ENCODE measurements around the gene ZNF554.
"Not testable (repeated sequence)": the region's sequence is repeated elsewhere in the genome, so short reads cannot be mapped to it uniquely, and the experiment has no call there.

Gene ZNF554

DNA sequence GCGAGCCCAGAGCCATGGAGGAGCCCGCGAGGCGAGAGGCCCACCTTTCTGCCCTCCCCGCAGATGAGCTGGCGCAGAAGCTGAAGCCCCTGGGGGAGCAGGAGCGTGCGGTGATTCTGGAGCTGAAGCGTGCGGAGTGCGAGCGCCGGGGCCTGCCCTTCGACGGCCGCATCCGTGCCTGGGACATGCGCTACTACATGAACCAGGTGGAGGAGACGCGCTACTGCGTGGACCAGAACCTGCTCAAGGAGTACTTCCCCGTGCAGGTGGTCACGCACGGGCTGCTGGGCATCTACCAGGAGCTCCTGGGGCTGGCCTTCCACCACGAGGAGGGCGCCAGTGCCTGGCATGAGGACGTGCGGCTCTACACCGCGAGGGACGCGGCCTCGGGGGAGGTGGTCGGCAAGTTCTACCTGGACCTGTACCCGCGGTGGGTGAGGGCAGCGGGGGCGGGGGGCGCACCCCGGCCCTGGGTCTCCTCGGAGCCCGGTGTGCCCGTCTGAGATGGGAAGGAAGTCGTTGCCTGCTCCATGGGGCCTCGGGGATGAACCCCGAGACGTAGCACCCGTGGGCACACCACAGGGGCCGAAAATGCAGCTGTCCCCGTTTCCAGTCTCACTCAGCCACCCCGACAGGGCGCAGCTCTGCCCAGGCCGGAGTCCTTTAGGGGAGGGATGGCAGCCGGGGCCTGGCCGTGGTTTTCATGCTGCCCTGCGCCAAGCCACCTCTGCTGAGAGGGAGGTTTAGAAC lies 12.1 kb upstream of the ZNF554 start:
- no peak for DNase-seq (ENCODE audit: low read depth in 2 of 2)

DNA sequence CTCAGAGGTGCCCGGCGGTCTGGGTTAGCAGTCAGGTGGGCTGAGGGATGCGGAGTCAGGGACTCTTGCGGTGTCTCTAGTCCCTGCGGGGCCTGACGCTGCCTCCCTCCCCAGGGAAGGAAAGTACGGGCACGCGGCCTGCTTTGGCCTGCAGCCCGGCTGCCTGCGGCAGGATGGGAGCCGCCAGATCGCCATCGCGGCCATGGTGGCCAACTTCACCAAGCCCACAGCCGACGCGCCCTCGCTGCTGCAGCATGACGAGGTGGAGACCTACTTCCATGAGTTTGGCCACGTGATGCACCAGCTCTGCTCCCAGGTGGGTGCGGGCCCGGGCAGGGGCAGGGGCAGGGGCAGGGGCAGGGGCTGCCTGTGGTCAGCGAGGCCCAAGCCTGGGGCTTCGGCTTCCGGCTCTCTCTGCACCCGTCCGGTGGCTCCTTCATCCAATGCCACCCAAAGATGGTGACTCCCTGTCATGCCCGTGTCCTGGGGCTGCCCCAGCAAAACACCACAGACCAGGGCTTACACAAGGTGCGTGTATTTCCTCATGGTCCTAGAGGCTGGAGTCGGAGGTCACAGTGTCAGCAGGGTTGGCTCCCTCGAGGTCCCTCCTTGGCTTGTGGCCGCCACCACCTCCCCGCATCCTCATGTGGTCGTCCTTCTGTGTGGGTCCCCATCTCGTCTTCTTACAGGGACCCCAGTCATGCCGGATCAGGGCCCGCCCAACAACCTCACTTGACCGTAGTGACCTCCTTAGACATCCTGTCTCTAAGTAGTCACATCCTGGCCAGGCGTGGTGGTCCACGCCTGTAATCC lies 11.3 kb upstream of the ZNF554 start:
- DNase-seq (ENCODE audit: low read depth in 2 of 2) = no peak

DNA sequence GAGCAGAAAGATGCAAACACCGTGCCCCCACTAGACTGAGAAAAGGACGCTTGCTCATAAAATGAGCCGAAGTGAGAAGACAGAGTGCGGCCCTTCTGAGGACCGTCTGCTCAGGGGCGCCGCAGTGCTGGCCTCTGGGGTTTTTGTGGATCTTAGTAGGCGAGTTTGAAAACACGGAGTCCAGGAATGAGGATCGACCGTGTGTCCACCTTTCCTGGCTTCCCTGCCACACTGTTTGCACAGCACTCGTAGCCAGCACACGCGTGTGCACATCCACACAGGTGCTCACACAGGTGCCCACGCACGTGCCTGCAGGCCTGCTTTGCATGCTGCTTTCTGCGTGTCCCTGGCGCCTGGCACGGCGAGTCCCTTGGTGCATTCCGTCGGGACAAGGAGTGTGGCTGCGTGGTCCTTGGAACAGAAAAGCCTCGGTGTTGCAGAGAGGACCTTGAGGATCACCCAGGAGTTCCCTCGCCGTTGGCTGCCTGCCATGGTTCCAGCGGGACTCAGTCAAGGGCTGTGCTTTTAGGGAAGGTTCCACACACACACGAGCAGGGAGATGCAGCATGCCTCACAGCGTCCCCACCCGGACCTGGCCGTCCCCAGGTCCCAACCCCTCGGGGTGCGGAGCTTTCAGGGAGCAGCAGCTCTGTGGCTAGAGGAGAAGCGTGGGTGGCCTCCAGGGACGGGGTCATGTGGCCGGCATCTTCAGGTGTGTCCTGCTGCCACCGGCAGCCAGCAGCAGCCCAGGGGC lies 10.1 kb upstream of the ZNF554 start:
- no peak for DNase-seq (ENCODE audit: low read depth in 2 of 2)

DNA sequence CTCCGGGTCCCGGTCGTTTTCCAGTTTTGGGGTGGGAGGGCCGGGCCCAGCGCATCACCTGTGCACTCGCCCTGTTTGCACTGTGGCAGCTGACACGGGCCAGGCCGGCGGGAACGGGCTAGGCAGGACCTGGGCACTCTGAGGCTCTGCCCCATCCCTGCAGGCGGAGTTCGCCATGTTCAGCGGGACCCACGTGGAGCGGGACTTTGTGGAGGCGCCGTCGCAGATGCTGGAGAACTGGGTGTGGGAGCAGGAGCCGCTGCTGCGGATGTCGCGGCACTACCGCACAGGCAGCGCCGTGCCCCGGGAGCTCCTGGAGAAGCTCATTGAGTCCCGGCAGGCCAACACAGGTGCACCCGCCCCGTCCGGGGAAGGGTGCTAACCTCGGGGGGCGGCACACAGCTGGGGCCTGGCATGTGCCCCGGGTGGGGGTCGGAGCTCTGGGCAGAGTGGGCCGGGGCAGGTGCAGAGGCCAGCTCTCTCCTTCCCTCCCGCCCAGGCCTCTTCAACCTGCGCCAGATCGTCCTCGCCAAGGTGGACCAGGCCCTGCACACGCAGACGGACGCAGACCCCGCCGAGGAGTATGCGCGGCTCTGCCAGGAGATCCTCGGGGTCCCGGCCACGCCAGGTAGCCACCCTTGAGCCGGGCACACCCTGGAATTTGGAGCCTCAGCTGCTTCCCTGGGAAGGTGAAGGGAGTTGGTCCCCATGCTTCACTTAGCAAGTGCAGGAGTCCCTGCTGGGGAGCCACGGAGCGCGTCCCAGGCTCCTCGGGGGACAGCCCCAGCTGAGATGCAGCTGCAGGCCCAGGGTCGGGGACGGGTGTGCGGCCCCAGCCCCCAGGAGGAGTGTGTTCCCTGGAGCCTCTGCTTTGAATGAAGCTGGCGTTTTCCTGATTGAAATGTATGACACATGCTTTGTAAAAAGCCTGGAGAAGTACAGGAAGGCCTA lies 9.3 kb upstream of the ZNF554 start:
- no peak for DNase-seq (ENCODE audit: low read depth in 2 of 2)

DNA sequence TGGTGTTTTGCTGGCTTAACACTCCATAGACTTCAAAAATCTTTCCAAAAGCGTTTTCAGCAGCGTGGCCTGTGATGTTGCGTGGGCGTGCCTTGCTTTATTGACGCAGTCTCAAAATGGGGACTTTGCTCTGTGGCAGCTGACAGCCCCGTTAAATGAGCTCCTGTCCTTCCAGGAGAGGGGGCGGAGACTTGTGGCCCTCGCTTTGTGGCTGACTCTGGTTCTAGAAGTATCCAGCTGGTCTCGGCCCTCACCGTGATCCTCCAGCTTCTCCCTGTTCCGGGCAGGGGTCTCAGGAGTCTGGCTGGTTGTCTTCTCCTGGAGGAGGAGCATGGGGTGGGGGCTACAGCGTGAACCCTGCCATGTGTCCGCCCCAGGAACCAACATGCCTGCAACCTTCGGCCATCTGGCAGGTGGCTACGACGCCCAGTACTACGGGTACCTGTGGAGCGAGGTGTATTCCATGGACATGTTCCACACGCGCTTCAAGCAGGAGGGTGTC lies 8.4 kb upstream of the ZNF554 start:
- DNase-seq (ENCODE audit: low read depth in 2 of 2) = no peak

DNA sequence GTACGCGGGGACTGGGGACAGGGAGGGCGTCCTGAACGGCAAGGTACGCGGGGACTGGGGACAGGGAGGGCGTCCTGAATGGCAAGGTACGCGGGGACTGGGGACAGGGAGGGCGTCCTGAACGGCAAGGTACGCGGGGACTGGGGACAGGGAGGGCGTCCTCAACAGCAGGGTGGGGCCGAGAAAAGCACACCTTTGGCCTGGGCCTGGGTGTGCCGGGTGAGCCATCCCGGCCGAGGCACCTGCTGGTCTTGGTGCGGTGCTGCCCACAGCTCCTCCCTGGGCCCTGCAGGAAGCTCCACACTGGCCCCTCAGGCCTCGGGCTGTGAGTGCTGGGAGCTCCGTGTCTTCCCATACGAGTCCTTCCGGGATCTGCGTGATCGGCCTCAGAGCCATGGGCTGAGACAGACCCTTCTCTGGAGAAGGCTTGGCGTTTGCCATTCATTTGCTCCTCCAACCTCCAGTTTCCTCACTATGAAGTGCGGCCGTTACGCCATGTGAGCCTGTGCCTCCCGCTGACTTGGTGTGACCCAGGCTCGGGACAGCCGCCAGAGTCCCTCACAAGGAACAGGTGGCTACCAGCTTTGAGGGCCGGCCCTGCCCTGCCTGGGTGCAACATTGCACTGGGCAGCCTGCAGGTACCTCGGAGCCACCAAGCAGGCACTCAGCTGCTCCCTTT lies 7.8 kb upstream of the ZNF554 start:
- DNase-seq (ENCODE audit: low read depth in 2 of 2) = no peak

DNA sequence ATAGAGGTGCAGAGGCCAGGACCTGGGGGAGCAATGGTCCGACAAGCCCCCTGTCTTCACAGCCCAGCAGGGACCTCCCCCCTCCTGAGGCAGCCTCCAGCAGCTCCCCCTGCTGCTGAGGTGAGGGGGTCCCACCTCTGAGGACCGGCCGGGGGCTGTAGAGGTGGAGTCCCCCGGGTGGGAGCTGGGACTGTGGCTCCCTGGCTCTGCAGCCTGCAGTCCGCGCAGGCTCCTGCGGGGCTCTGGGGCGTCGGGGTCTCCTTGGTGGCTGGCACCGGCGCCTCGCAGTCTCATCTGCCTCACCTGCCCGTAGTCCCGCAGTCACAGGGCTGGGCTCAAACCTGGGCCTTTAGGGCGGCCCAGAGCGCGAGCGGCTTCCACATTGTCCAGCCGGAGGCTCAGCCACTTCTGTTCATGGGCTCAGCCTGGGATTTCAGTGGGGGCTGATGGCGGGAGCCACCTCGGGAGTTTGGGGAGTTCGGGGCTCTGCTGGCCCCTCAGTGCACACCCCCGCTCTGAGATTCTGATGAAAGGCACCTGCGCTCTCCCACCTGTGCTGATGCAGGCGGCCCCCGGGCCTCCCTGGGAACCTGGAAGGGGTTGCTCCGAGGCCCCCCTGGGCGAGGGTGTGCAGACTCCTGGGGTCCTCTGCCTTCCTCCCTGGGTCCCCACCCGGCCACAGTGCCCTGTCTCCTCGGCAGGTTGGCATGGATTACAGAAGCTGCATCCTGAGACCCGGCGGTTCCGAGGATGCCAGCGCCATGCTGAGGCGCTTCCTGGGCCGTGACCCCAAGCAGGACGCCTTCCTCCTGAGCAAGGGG lies 7.0 kb upstream of the ZNF554 start:
- DNase-seq (ENCODE audit: low read depth in 2 of 2) = no peak

DNA sequence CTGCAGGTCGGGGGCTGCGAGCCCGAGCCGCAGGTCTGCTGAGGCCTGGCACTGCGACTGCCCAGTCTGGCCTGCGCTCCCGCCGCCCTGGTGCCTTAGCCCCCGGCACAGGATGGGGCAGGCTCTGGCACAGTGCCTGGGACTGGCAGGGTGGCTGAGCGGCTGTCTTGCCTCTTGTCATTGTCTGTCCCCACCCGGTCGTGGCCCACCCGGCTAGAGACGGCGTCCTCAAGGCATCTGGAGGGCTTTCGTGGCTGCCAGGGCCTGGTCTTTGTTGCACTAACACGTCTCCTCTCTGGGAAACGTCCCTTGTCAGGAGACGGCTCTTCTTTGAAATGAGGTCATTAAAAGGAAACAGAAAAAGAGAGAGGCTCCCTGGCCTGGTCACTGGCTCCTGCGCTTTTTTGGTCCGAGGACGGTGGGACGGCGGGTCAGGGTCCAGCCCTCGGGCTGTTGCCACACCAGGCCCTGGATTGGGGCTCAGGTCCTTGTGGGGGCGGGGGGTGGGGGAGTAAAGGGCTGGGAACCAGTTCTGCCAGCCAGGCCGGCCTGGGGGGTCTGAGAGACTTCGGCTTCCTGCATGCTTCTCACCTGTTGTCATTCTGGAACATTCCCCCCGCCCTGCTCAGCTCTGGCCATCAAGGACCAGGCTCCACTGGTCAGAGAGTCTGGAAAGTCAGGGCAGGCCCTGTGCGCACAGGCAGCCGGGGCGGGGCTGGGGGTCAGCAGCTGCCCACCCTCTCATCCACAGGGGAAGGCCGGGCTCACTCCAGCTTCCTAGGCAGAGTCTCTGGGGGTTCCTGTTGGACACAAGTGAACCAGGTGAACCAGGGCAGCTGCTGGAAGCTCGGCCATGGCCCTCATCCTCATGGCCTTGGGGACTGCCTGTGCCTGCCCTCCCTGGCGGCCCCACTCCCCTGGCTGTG lies 6.2 kb upstream of the ZNF554 start:
- no peak for DNase-seq (ENCODE audit: low read depth in 2 of 2)

DNA sequence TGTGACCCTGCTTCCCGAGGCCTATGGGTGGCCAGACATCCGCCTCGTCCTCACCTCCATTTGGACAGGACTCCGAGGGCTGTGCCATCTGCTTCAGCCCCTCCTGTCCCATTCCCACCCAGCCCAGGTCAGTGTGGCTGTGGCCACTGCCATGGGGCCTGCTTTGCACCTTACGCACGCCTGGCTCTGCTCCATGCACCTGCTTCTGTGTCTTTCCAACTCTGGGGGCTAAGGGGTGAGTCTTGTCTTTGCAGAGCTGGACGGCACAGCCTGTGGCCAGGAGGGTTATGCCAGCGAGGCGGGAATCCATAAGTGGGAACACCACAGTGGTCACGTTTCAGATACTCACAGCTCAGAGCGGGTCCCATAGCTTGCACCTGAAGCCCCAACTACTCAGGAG lies 5.2 kb upstream of the ZNF554 start:
- no peak for DNase-seq (ENCODE audit: low read depth in 2 of 2)

DNA sequence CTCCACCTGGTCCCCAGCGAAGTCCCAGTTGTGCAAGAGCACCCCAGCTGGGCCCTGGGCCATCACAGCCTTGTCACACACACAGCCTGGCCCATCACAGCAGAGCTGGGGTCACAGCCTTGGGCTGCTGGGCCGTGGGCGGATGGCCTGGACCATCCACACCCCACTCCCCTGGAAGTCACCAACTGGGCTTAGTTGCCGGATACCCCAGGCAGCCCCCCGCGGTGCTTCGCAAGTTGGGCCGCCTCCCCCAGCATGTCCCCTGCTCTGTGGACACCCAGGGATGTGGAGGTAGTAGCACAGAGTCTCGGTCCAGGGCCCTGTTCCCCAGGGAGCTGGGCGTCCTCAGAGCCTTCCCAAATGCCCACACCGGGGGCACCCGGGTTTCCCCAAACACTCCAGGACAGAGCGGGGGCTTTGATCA lies 4.5 kb upstream of the ZNF554 start:
- no peak for DNase-seq (ENCODE audit: low read depth in 2 of 2)

DNA sequence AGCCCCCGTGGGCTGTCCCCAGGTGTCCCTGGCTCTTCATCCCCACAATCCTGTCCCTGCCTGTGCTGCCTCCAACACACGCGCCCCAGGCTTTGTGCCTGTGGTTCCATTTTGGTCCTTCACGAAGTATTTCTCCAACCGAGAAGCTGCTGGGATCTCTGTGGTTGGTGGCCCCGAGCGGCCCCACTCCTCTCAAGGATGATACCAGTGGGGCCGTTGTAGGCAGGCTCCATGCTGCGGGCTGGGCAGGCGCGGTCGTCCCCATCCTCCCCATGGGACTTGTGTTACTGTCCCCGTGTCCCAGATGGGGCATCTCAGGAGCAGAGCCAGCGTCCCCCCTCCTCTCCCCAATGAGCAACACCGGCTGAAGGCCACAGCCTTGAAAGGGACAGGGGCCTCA lies 3.7 kb upstream of the ZNF554 start:
- DNase-seq (ENCODE audit: low read depth in 2 of 2) = no peak

DNA sequence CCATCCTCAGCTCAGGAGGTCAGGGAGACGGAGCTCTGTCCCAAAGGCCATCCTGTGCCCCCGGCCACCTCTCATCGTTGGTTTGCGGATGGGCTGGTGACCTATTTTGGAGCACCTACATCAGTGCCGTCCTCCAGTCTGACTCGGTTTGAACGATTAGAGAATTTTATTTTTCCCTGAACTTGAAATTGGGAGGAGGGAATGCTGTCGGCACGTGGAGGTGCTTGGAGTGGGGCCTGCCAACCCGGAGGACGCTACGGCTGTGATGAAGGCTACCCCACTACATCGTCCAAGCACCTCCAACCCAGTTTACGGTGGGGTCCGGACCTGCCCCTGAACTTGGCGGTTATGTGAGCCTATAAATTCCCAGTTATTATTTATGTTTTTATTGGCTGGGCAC lies 3.0 kb upstream of the ZNF554 start:
- DNase-seq (ENCODE audit: low read depth in 2 of 2) = no peak

DNA sequence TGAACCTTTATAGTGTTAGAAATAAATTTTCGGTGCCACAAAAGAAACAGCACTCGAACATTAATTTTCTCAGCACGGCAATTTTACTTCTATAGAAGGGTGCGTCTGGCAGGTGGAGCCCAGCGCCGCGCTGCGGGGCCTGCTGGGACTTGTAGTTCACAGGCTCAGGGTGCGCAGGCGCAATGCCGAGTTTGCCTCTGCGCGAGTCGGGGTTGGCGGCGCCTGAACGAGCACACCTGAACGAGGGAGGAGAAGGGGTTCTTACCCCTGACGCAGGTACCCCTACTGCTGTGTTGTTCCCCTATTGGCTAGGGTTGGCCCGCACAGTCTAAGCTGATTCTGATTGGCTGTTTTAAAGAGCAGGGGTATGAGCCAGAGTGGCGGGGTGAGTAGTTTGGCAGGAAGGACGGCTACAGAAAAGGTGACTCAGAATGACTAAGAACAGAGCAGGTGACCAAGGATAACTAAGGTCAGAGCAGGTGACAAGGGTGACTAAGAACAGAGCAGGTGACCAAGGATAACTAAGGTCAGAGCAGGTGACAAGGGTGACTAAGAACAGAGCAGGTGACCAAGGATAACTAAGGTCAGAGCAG lies 2.3 kb upstream of the ZNF554 start:
- DNase-seq (ENCODE audit: low read depth in 2 of 2) = not testable (repeated sequence)

DNA sequence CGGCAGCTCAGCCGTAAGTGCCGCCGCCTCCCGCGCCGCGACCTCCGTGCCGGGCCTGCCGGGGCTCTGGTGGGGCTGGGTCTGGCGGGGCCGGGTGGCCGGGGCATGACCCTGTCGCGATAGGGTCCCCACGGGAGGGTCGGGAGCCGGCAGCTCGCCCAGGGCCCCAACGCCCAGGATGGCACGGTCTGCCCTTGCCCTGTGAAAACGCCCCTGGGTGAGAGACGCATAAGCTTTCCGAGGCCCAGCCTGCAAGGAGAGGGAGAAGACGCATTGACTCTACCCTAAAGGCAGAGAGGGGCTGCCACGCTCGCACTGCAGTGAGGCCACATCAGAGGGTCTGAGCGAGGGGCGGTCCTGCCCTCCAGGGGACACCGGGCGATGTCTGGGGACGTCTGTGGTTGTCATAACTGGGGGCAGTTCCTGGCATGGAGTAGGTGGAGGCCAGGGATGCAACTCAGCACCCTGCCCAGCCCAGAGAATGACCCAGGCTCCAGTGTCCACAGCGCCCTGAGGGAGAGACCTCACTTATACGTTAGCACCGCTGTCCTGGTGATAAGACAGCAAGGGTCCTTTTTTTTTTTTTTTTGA lies 539 bp downstream of the ZNF554 start:
- no peak for DNase-seq (ENCODE audit: low read depth in 2 of 2)

DNA sequence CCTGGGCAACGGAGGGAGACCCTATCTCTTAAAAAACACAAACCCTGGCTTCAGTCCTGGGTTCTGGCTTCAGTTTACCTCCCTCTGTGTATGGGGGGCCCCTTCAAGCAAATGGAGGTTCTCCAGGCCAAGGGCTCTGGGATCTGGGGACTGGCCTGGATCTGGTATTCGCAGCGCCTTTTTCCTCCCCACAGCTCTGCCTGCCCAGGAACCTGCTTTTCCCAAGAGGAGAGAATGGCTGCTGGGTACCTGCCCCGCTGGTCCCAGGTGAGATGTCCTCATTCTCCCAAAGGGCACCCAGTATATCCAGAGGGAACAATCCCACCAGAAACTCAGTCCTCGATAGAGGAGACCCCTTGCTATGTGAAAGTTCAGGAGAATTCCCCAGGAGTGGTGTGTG lies 3.2 kb downstream of the ZNF554 start:
- no peak for DNase-seq (ENCODE audit: low read depth in 2 of 2)

DNA sequence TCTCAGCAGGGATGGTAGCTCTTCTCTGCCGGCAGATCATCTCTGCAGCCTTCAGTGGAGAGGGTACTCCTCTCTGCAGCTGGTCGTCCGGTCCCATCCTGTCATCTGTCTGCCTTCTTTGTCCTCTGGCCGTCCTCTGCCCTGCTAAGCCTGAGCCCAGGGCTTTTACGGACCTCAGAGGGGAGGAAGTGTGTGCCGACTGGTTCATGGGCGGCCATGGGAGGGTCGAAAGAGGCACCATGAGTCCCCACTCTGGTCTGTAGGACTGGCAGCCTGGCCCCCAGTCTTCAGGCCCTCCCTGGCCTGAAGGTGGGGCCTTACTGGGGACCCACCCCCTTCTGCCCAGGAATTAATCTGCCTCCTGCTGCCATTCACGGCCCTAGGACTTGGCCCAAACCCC lies 4.0 kb downstream of the ZNF554 start:
- DNase-seq (ENCODE audit: low read depth in 2 of 2) = no peak

DNA sequence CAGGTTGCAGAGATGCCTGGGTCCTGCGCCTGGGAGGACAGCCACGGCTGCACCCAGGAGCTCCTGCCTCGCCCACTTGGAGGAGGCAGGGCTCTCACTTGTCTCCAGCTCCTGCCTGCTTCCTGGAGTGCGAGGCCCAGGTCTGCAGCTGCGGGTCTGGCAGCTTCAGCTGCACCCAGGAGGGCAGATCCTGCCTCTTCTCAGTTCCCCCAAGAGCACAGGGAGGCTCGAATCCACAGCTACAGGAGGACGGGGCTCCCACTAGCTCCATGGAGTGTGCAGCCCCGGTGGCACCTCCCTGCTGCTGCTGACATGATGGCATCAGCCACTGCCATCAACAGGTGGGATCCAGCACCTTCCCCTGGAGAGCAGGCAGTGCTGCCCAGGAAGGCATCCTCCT lies 4.5 kb downstream of the ZNF554 start:
- DNase-seq (ENCODE audit: low read depth in 2 of 2) = no peak

DNA sequence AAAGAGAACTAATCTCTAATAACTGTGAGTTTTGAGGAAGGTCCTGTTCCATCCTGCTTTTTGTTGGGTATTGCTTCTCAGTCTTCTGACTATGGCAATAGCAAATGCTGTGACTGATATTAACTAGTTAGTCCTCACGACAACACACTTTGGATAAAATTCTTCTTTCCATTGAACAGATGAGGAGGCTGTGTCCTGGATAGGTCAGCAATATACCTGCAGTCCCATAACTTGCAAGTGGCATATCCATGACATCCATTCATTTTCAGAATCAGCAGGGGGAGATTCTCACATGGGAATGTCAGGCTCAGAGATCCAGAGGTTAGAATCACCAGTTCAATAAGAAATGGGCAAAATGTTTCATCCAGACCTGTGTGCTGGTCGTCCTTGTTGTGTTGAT lies 7.4 kb downstream of the ZNF554 start:
- DNase-seq (ENCODE audit: low read depth in 2 of 2) = no peak

All from stimulated activated CD8-positive, alpha-beta memory T cell treated with anti-CD3 and anti-CD28 coated beads, Interleukin-2, amount 100 ng/mL, for 1 hour (primary cell).